Prostate gland (tissue), 2 donors: ENCODE measurements around the gene COL11A2. TPM values are rescaled to one million over a fixed set of nuclear protein-coding genes. Genes with fewer than 3 reads are reported as not detected.

ENCODE experiments used
- DNase-seq: peaks from one replicate; pipeline ENCODE4 v3.0.0-alpha.2; 2019; ENCODE audit warnings: low spot score
- H3K27ac ChIP-seq, 2 donors: fragments of 200-600 bp; sonication (generic); 2 replicates each; pipeline ENCODE4 v1.5.1; 2017 to 2019
- H3K27me3 ChIP-seq: fragments of 200-600 bp; sonication (generic); replicated peaks from 2 replicates; pipeline ENCODE4 v1.5.1; 2019; ENCODE audit not compliant: insufficient read depth
- H3K36me3 ChIP-seq, 2 donors: fragments of 200-600 bp; sonication (generic); 1 replicate in 1 of 2; 2 replicates in 1 of 2; pipeline versions ENCODE4 v1.5.1 to v1.8.1; 2017 to 2019
- H3K4me1 ChIP-seq: fragments of 200-600 bp; sonication (generic); replicated peaks from 2 replicates; pipeline ENCODE4 v1.5.1; 2019
- H3K4me3 ChIP-seq, 2 donors: fragments of 200-600 bp; sonication (generic); 2 replicates each; pipeline ENCODE4 v1.5.1; 2017 to 2019
- H3K9me3 ChIP-seq: fragments of 200-600 bp; sonication (generic); 2 replicates; pipeline ENCODE4 v1.5.1; 2017
- CTCF ChIP-seq, 4 experiments: fragments of 200-600 bp in 2 of 4; fragments of 450-650 bp in 2 of 4; sonication (generic) in 2 of 4; IDR thresholded peaks; 1 replicate in 3 of 4; 2 replicates in 1 of 4; pipeline ENCODE4 v1.5.1; 2016 to 2019; ENCODE audit warnings: antibody characterized with exemption in 4 of 4, mild to moderate bottlenecking in 2 of 4, moderate library complexity in 2 of 4
- POLR2A ChIP-seq: fragments of 450-650 bp; IDR thresholded peaks from one replicate; pipeline ENCODE4 v1.6.1; 2016; ENCODE audit warnings: antibody characterized with exemption, mild to moderate bottlenecking
- POLR2AphosphoS5 ChIP-seq: sonication (generic); formaldehyde crosslinking; IDR thresholded peaks from one replicate; pipeline ENCODE4 v1.6.1; 2017; ENCODE audit warnings: antibody characterized with exemption
- WGBS: methylation state at CpG from one replicate; pipeline ENCODE4 v1.1.5; 2018; 5-methylcytosine and 5-hydroxymethylcytosine counted together
- intact Hi-C: fragments of 100-400 bp; cut with DNase I; formaldehyde crosslinking; loops from one replicate; pipeline ENCODE4 v1.14.2; 2022
- total RNA-seq, 2 donors: library from RNA; depleted of rRNA; stranded (reverse); fragments of >200 nt; gene quantifications; one replicate each; pipeline ENCODE4 v1.1.0, GENCODE V29; 2016

Gene COL11A2
- total RNA-seq, 2 donors from 2014 or later = 0.91 to 3.6 TPM

GRCh38 chr6:33215271-33216116, 23.2 kb upstream of the COL11A2 start:
- 71% methylated on average over 7 of the region's 9 CpGs for WGBS

GRCh38 chr6:33213989-33214335, 21.7 kb upstream of the COL11A2 start:
- no peaks in the 10 kb centered on the region for H3K4me1 ChIP-seq
- peak overlapping the region in 1 of 2 donors; percentile 32 for H3K4me3 ChIP-seq
- DNase-seq = no peak
- H3K9me3 ChIP-seq = no peaks in the 10 kb centered on the region
- H3K27ac ChIP-seq = no peak overlapping the region
- H3K36me3 ChIP-seq = no peaks in the 10 kb centered on the region
- TF ChIP-seq CTCF (IDR thresholded peaks at IDR 0.05) = no peak
- TF ChIP-seq POLR2A = no peak
- no peak for TF ChIP-seq POLR2AphosphoS5
- intact Hi-C loops = no loop called here
- WGBS = 16% methylated on average over 9 of the region's 9 CpGs
- H3K27me3 ChIP-seq = no peaks in the 10 kb centered on the region

More at GRCh38 chr6:33215271-33216116, 23.2 kb upstream of the COL11A2 start:
- Histone ChIP-seq H3K4me1 (no peaks in the 10 kb centered on the region), H3K36me3 (no peaks in the 10 kb centered on the region), H3K27me3 (no peaks in the 10 kb centered on the region), H3K27ac (no peak overlapping the region), H3K9me3 (no peaks in the 10 kb centered on the region), H3K4me3 (no peak overlapping the region)
- TF ChIP-seq CTCF (IDR thresholded peaks at IDR 0.05) (no peak), POLR2AphosphoS5 (no peak), POLR2A (no peak)
- intact Hi-C loops = no loop called here
- no peak for DNase-seq

GRCh38 chr6:33213166-33213988, 21.1 kb upstream of the COL11A2 start:
- under 1% methylated on average over 43 of the region's 43 CpGs for WGBS
- peak; percentile 3 for TF ChIP-seq POLR2AphosphoS5
- TF ChIP-seq POLR2A = no peak
- DNase-seq = no peak

GRCh38 chr6:33212857-33213165, 20.5 kb upstream of the COL11A2 start:
- TF ChIP-seq POLR2AphosphoS5 (no peak), POLR2A (no peak), CTCF (IDR thresholded peaks at IDR 0.05) (no peak)
- H3K27me3 ChIP-seq = no peaks in the 10 kb centered on the region
- whole genome bisulfite sequencing = 4% methylated on average over 6 of the region's 6 CpGs
- no peak for DNase-seq
- H3K4me3 ChIP-seq = peak overlapping the region; percentile 32
- intact Hi-C loops = no loop called here
- H3K4me1 ChIP-seq = no peaks in the 10 kb centered on the region
- H3K27ac ChIP-seq = no peak overlapping the region
- H3K36me3 ChIP-seq = no peaks in the 10 kb centered on the region
- H3K9me3 ChIP-seq = no peaks in the 10 kb centered on the region

More at GRCh38 chr6:33213166-33213988, 21.1 kb upstream of the COL11A2 start:
- H3K4me3 ChIP-seq = peak overlapping the region; percentile 32
- H3K27me3 ChIP-seq = no peaks in the 10 kb centered on the region
- no peak overlapping the region for H3K27ac ChIP-seq
- intact Hi-C loops = no loop called here
- H3K9me3 ChIP-seq = no peaks in the 10 kb centered on the region
- no peaks in the 10 kb centered on the region for H3K4me1 ChIP-seq
- no peaks in the 10 kb centered on the region for H3K36me3 ChIP-seq

GRCh38 chr6:33211666-33212422, 19.6 kb upstream of the COL11A2 start:
- Histone ChIP-seq H3K27me3 (no peaks in the 10 kb centered on the region), H3K27ac (no peak overlapping the region), H3K4me1 (no peaks in the 10 kb centered on the region), H3K9me3 (no peaks in the 10 kb centered on the region), H3K4me3 (no peak overlapping the region), H3K36me3 (no peaks in the 10 kb centered on the region)
- no peak for DNase-seq
- TF ChIP-seq POLR2AphosphoS5 (no peak), CTCF (IDR thresholded peaks at IDR 0.05) (no peak)
- 76% methylated on average over 18 of the region's 18 CpGs for WGBS
- intact Hi-C loops = no loop called here
